ENCODE results near the gene EEF1AKMT2. TPM values are rescaled to one million over a fixed set of nuclear protein-coding genes. Genes with fewer than 3 reads are reported as not detected.

EEF1AKMT2 gene
- total and polyA plus RNA-seq, 2 of the 13 experiments (the other 11 are each of a cell fraction or from before 2014, with no cell fraction given) = 11.3 to 19.3 TPM

- peak; percentile 60 for TF ChIP-seq AGO2 (optimal IDR thresholded peaks at IDR 0.05; ENCODE audit: low read depth, low read length)
- TF ChIP-seq PAX8 (CRISPR knock-in tag; IDR thresholded peaks at IDR 0.05; ENCODE audit: borderline replicate concordance) = no peak
- TF ChIP-seq ZNF33B (CRISPR knock-in tag; IDR thresholded peaks at IDR 0.05) = peak; percentile 78; the same call in 1 of the 2 replicates
- TF ChIP-seq SATB2 (CRISPR knock-in tag; IDR thresholded peaks at IDR 0.05) = peak; percentile 63
- peak; percentile 52; the same call in 1 of the 2 replicates for TF ChIP-seq TEF (CRISPR knock-in tag; IDR thresholded peaks at IDR 0.05)
- peak; percentile 77; the same call in 1 of the 2 replicates for TF ChIP-seq PREB (CRISPR knock-in tag; IDR thresholded peaks at IDR 0.05)
- peak; percentile 45; the same call in 1 of the 2 replicates for TF ChIP-seq FOSL1 (CRISPR knock-in tag; IDR thresholded peaks at IDR 0.05; ENCODE audit: borderline replicate concordance)
- TF ChIP-seq ZSCAN21 (CRISPR knock-in tag; IDR thresholded peaks at IDR 0.05; ENCODE audit: borderline replicate concordance) = peak; percentile 87
- TF ChIP-seq EED (CRISPR knock-in tag; IDR thresholded peaks at IDR 0.05) = peak; percentile 92
- peak; percentile 100 for TF ChIP-seq TAF1 (CRISPR knock-in tag; IDR thresholded peaks at IDR 0.05)
- TF ChIP-seq TFDP1 (CRISPR knock-in tag; IDR thresholded peaks at IDR 0.05; ENCODE audit: borderline replicate concordance) = peak; percentile 64; the same call in 1 of the 2 replicates
- peak; percentile 48; the same call in 1 of the 2 replicates for TF ChIP-seq SNAPC5 (CRISPR knock-in tag; IDR thresholded peaks at IDR 0.05; ENCODE audit: borderline replicate concordance)
- TF ChIP-seq CHCHD3 (CRISPR knock-in tag; IDR thresholded peaks at IDR 0.05) = peak; percentile 83; the same call in 1 of the 2 replicates
- TF ChIP-seq SNAI1 (CRISPR knock-in tag; IDR thresholded peaks at IDR 0.05; ENCODE audit: borderline replicate concordance) = no peak; the same call in 1 of the 2 replicates
- TF ChIP-seq PLSCR1 (CRISPR knock-in tag; IDR thresholded peaks at IDR 0.05; ENCODE audit: borderline replicate concordance) = peak; percentile 64; the same call in 1 of the 2 replicates
- peak; percentile 59; the same call in 1 of the 2 replicates for TF ChIP-seq ARHGAP35 (CRISPR knock-in tag; IDR thresholded peaks at IDR 0.05; ENCODE audit: borderline replicate concordance)
- TF ChIP-seq HIC2 (CRISPR knock-in tag; IDR thresholded peaks at IDR 0.05; ENCODE audit: low read depth) = no peak
- peak; percentile 89 for TF ChIP-seq POGZ (CRISPR knock-in tag; IDR thresholded peaks at IDR 0.05)
- TF ChIP-seq THRA (CRISPR knock-in tag; IDR thresholded peaks at IDR 0.05; ENCODE audit: borderline replicate concordance) = peak; percentile 84
- TF ChIP-seq ZNF451 (CRISPR knock-in tag; IDR thresholded peaks at IDR 0.05) = peak; percentile 92
Observed at GRCh38 chr10:124791547-124792348, at the start of gene EEF1AKMT2 (continued).
